H1 (cell line): ENCODE measurements around the gene PPP2R3A. TPM values are rescaled to one million over a fixed set of nuclear protein-coding genes. Genes with fewer than 3 reads are reported as not detected.

Experiments used
- CBX5 ChIP-seq: fragments of 300-800, 300-1000 bp; sonication (generic); IDR thresholded peaks from 2 replicates; pipeline ENCODE4 v1.7.1; 2016; ENCODE audit warnings: antibody characterized with exemption, low read length, low read depth
- CTBP2 ChIP-seq: IDR thresholded peaks from 2 replicates; pipeline ENCODE4 v1.7.0; 2011; ENCODE audit warnings: borderline replicate concordance, mild to moderate bottlenecking, moderate library complexity, mixed read lengths, low read length; ENCODE audit not compliant: insufficient read depth, insufficient read length
- KDM1A ChIP-seq: fragments of 200-600, 300-600 bp; sonication (generic); IDR thresholded peaks from 2 replicates; pipeline ENCODE4 v1.7.1; 2016; ENCODE audit warnings: mild to moderate bottlenecking, low read length, borderline replicate concordance
- NANOG ChIP-seq: IDR thresholded peaks from 2 replicates; pipeline ENCODE4 v1.6.1; 2011; ENCODE audit warnings: low read length, low read depth, mild to moderate bottlenecking, inconsistent platforms; ENCODE audit not compliant: insufficient read depth, poor library complexity, severe bottlenecking
- YY1 ChIP-seq: IDR thresholded peaks from 2 replicates; pipeline ENCODE4 v1.6.1; 2011; ENCODE audit warnings: low read depth, mild to moderate bottlenecking, low read length
- polyA plus RNA-seq, 7 experiments: library from polyadenylated mRNA; depleted of rRNA in 3 of 7; stranded (reverse) in 5 of 7; unstranded in 2 of 7; fragments of >200 nt in 5 of 7; fragments of 200-250 nt in 2 of 7; gene quantifications; 1 replicate in 5 of 7; 2 replicates in 1 of 7; 4 replicates in 1 of 7; pipeline versions ENCODE4 v1.2.1 to v1.2.3, GENCODE V29; 2011 to 2013; ENCODE audit warnings: missing spikeins in 2 of 7, mixed read lengths in 2 of 7
- total RNA-seq: library from RNA; stranded (reverse); fragmentation: NEBNext Ultra II Directional; extraction: Animal tissue kit (Norgen Biotek cat#: 25700); gene quantifications from 2 replicates; pipeline ENCODE4 v1.2.1, GENCODE V29; 2021

The PPP2R3A gene
- total and polyA plus RNA-seq, 2 of the 8 experiments (the other 6 are each of a cell fraction or from before 2014, with no cell fraction given): 4.1 to 15.2 TPM

DNA sequence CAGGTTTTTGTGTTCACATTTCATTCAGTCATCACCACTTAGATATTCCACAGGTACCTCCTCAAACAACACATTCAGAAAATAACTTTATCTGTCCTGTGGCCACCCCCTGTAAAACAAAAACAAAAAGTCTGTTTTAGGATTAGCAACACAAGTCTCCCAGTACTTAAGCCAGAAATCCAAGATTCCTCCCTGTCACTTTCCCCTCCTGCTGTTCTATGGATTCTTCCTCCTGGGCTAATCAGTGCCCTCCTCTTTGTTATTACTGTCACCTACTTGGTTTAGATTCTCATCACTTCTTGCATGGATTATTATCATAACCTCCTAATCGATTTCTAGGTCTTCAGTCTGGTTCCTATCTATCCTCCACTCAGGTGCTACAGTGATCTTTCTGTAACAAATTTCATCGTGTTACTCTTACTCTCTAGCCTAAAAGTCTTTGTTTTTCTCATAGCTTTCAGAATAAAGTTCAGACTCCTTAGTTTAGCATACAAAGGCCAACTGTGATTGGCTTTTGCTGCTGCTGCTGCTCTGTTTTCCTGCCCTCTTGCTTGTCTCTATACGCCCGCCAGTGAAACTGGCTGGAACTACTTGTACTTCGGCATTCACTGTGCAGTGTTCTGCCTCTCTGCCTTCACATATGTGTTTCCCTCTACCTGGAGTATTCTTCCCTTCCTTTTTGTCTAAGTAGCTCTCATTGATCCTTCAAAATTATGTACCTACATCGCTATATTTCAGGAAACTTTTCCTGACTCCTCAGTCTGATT lies 32.2 kb downstream of the PPP2R3A start (continued):
- TF ChIP-seq YY1 (no peak), CBX5 (no peak), CTBP2 (no peak), KDM1A (no peak), NANOG (no peak)
